Fibroblast of skin of scalp (primary cell): ENCODE measurements around the gene HBQ1.
A peak's percentile ranks its signal among the peaks of the same experiment; 100 is the strongest.
"Not testable (repeated sequence)": the region's sequence is repeated elsewhere in the genome, so short reads cannot be mapped to it uniquely, and the experiment has no call there.

Source experiments
- DNase-seq: peaks from one replicate; pipeline ENCODE4 v3.0.0-alpha.2; 2013

Gene HBQ1

DNA sequence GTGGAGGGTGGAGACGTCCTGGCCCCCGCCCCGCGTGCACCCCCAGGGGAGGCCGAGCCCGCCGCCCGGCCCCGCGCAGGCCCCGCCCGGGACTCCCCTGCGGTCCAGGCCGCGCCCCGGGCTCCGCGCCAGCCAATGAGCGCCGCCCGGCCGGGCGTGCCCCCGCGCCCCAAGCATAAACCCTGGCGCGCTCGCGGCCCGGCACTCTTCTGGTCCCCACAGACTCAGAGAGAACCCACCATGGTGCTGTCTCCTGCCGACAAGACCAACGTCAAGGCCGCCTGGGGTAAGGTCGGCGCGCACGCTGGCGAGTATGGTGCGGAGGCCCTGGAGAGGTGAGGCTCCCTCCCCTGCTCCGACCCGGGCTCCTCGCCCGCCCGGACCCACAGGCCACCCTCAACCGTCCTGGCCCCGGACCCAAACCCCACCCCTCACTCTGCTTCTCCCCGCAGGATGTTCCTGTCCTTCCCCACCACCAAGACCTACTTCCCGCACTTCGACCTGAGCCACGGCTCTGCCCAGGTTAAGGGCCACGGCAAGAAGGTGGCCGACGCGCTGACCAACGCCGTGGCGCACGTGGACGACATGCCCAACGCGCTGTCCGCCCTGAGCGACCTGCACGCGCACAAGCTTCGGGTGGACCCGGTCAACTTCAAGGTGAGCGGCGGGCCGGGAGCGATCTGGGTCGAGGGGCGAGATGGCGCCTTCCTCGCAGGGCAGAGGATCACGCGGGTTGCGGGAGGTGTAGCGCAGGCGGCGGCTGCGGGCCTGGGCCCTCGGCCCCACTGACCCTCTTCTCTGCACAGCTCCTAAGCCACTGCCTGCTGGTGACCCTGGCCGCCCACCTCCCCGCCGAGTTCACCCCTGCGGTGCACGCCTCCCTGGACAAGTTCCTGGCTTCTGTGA, 3.5 kb upstream of the HBQ1 start, which contains the start of gene HBA1:
TSS of gene HBA1 (plus strand) at position 204 of the 906 bp plus-strand sequence. CDS start at position 241, 37 bp downstream.
- not testable (repeated sequence) for DNase-seq

DNA sequence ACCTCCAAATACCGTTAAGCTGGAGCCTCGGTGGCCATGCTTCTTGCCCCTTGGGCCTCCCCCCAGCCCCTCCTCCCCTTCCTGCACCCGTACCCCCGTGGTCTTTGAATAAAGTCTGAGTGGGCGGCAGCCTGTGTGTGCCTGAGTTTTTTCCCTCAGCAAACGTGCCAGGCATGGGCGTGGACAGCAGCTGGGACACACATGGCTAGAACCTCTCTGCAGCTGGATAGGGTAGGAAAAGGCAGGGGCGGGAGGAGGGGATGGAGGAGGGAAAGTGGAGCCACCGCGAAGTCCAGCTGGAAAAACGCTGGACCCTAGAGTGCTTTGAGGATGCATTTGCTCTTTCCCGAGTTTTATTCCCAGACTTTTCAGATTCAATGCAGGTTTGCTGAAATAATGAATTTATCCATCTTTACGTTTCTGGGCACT, 2.9 kb upstream of the HBQ1 start:
- DNase-seq, result no peak

DNA sequence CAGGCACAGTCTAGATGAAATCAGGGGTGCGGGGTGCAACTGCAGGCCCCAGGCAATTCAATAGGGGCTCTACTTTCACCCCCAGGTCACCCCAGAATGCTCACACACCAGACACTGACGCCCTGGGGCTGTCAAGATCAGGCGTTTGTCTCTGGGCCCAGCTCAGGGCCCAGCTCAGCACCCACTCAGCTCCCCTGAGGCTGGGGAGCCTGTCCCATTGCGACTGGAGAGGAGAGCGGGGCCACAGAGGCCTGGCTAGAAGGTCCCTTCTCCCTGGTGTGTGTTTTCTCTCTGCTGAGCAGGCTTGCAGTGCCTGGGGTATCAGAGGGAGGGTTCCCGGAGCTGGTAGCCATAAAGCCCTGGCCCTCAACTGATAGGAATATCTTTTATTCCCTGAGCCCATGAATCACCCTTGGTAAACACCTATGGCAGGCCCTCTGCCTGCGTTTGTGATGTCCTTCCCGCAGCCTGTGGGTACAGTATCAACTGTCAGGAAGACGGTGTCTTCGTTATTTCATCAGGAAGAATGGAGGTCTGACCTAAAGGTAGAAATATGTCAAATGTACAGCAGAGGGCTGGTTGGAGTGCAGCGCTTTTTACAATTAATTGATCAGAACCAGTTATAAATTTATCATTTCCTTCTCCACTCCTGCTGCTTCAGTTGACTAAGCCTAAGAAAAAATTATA, 2.1 kb upstream of the HBQ1 start:
- DNase-seq, result no peak

DNA sequence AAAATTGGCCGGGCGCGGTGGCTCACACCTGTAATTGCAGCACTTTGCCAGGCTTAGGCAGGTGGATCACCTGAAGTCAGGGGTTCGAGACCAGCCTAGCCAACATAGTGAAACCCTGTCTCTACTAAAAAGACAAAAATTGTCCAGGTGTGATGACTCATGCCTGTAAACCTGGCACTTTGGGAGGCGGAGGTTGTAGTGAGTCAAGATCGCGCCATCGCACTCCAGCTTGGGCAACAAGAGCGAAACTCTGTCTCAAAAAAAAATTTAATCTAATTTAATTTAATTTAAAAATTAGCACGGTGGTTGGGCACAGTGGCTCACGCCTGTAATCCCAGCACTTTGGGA, 1.6 kb upstream of the HBQ1 start:
- DNase-seq, result no peak

DNA sequence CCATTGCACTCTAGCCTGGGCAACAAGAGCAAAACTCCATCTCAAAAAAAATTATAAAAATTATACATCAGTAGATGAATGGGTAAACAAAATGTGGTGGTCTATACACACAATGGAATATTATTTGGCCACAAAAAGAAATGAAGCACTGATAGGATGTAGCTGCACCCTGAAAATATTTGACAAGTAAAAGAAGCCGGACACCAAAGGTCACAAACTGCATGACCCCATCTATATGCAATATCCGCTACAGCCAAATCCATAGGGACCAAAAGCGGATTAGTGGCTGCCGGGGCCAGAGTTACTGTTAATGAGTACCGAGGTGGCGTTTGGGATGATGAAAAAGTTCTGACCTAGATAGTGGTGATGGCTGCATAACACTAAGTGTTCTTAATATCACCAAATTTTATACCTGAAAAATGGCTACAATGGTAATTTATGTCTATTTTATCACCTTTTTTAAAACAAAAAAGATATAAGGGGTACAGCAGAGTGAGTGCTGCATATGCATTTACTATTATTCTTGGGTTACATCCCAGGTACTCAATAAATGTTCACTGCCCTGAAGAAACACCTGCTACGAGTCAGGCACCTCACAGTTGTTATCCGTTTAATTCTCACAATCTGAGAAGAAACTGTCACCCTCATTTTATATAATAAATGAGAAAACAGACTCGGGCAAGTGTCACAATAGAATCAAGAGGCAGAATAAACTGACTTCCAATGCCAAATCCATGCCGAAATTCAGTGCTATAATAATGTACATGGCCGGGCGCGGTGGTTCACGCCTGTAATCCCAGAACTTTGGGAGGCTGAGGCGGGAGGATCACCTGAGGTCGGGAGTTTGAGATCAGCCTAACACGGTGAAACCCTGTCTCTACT, 807 bp upstream of the HBQ1 start:
- no peak for DNase-seq

DNA sequence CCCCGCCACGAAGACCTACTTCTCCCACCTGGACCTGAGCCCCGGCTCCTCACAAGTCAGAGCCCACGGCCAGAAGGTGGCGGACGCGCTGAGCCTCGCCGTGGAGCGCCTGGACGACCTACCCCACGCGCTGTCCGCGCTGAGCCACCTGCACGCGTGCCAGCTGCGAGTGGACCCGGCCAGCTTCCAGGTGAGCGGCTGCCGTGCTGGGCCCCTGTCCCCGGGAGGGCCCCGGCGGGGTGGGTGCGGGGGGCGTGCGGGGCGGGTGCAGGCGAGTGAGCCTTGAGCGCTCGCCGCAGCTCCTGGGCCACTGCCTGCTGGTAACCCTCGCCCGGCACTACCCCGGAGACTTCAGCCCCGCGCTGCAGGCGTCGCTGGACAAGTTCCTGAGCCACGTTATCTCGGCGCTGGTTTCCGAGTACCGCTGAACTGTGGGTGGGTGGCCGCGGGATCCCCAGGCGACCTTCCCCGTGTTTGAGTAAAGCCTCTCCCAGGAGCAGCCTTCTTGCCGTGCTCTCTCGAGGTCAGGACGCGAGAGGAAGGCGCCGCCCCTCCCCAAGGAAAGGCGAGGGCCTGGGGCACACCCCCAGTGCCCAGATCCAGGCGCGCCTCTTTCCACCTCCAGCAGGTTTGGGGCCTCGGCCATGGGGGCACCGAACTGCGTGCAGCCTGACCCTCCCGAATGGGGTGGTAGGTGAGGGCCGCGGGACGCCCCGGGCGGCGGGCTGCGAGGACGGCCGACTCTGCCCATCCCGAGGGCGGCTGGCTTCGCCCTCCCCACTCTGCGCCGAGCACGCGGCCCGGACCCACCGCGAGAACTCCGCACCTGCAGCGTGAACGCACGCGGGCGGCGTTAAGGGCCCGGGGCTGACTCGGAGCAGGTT, 664 bp downstream of the HBQ1 start:
- peak; percentile 57 for DNase-seq

DNA sequence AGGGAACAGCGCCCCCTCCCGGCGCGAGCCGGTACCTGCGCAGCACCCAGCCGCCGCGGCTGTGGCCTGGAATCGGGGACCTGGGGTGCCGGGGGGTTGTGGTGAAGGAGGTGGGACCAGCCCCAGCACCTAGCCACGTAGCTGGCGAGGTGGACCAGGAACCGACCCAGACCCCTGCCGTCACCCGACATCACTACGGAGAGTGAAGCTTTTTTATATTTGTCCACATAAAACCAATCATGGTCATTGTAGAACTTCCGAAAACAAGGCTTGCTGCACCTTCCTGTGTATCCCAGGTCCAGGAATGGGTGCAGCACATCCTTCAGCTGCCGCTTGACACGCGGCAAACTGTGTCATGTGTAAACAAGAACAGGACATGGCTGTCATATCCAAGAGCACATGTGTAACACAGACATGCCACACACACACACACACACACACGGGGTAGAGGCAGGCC, 1.3 kb downstream of the HBQ1 start:
- peak; percentile 5 for DNase-seq

DNA sequence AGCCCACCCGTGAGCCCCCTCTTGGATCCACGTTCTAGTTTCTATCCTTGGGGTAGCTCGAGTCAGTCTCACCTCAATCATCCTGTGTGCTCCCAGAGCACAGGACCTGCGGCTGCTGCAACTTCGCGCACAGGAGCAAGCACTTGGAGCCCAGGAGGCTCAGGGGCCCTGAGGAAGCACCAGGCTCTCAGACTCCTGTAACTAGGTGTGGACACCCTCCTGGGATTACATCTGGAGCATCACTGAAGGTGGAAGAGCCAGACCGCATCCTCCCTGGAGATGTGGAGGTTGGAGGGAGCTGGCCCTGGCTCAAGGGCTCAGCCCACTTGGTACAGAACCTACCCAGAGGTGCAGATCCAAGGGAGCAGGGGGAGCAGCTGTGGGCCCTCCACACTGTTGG, 2.7 kb downstream of the HBQ1 start:
- no peak for DNase-seq

DNA sequence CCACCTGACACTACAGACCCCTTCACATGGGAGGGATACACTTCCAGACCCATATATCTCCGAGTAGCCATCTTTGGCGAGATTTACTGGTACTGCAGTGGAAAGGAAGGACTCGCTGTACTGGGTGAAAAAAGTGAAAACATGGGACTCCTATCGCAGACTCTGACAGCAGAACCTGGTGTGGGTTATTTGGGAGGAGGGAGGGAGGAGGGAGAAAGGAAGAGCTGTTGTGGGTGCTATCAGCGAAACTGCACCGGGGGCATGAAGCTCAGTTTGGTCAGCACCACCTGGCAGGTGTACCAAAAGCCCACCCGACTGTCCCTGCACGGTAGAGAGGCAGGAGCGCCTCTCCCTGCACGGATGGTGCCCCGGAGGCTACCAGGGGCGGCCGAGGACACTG, 5.0 kb downstream of the HBQ1 start:
- DNase-seq, result no peak

DNA sequence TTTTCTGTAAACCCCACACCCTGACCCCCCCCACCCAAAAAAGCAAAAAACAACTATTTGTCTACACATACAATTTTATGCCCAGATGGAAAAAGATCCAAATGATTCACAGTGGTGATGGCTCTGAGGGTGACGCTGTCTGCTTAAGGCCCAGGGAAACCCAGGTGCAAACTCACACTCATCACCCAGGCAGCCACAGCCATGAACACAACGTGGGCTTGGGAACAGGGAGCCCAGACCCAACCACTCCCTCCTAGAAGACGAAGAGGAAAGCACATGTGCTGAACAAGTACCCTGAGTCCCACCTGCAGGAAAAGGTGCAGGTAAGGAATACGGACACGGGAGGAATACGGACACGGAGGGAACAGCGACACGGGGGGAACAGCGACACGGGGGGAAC, 5.4 kb downstream of the HBQ1 start:
- DNase-seq, result no peak

DNA sequence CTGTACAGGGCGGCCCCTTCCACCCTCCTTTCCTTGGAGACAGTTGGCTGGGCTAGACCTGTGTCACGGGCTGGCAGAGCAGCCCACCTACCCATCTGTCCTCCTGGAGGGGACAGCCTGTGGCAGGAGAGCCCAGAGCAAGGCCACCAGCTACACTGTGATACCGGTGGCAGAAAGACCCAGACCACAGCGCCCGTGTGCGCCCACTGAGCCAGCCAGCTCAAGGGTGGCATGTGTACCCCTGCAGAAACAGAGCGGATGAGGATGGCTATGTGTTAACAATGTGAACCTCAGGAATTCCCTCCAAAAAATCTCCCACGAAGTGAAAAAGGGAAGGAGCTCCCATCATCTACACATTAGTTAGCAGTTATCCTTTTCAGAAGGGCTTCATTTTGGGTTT, 7.1 kb downstream of the HBQ1 start:
- DNase-seq, result no peak

DNA sequence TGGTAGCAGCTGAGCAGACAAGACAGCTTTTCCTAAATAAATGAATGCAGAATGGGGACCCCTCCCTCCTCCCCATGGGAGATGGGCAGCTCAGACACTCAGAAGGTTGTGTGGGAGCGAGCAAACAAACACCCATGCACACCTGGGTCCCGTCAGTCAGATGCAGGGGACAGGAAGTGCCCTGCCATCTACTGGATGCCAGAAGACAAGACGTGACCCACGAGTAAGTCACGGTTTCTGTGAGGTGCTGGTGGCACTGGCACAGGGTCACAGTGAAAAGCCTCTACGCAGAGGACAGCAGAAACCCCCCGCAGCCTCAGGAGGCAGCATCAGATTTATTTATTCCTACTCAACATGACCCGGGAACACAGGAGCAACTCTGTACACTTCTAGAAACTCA, 8.4 kb downstream of the HBQ1 start:
- no peak for DNase-seq

DNA sequence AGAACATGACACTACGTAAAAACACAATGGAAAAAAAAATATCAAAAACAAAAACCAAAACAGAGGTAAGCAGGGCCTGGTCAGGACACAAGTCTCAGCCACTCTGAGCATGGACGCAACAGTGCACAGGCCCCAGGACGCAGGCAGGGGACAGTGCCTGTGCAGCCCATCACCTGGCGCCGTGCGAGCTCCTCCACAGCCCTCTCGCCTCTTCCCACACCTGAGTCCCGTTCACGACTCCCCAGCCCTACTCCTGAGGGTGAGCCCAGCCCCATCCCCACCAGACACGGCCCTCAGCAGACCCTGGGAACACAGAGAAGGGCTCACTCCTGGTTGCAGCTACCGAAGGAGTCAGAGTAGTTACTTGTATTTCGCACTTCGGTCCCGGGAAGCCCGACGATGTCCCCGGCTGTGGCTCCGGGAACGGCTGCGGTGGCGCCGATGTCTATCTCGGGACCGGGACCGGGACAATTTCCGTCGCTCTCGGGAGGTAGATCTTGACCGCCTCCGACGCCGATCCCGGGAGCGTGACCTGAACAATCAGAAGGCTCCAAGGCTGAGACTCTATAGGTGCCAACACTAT, 9.4 kb downstream of the HBQ1 start:
- DNase-seq, result no peak

DNA sequence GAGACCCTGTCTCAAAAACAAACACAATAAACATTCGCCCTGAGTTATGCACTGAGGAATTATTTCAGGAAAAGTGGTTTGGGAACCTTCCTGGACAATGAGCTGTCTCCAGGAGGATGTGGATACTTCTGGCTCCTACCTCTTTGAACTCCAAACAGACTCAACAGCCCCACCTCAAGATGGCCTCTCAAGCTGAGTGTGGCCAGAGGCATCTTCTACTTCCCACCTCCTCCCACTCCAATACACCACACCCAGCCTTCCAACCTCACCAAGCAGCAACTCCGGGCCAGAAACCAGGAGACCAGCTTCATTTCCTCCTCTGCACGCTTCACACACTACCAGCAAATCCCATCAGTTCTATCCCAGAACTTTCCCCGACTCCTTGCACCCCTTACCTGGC, 11.6 kb downstream of the HBQ1 start:
- no peak for DNase-seq

DNA sequence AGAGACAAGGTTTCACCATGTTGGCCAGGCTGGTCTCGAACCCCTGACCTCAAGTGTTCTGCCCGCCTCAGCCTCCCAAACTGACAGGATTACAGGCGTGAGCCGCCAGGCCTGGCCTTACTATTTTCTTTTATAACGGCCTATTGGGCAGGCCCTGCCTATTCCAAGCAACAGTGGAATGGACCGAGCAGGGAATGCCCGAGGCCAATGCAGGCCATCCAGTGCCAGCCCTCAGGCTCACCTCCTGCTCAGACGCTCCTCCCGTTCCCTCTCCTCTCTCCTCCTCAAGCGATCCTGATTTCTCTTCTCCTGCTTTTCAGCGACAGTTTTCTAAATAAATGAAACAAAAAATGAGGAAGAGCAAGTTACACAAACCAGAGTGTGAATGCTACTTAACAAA, 12.4 kb downstream of the HBQ1 start:
- no peak for DNase-seq

DNA sequence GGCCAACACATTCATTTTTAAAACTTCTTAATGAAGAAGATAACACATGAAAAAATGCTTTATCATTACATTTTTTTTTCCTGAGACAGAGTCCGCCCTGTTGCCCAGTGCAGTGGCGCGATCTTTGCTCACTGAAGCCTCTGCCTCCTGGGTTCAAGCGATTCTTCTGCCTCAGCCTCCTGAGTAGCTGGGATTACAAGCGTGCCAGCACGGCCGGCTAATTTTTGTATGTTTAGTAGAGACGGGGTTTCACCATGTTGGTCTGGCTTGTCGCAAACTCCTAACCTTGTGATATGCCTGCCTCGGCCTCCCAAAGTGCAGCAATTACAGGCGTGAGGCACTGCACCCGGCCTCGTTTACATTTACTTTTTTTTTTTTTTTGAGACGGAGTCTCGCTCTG, 13.2 kb downstream of the HBQ1 start:
- DNase-seq, result no peak

DNA sequence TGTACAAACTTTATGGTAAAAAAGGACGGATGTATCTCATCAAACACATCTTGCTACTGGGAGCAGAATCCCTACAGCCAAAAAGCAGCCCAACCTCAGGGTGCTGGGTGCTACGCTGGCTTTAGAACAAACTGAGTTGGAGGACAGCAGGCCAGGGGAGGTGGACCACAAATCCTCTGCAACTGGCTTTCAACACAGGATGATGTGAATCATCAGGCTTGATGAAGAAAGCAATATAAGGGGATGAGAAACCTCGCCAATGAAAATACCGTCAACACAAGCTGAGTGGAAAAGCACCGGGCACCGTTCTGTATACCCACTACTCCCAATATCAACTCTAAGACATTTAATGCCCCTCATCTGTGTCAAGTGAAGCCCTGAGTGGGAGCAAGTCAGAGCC, 14.3 kb downstream of the HBQ1 start:
- no peak for DNase-seq

DNA sequence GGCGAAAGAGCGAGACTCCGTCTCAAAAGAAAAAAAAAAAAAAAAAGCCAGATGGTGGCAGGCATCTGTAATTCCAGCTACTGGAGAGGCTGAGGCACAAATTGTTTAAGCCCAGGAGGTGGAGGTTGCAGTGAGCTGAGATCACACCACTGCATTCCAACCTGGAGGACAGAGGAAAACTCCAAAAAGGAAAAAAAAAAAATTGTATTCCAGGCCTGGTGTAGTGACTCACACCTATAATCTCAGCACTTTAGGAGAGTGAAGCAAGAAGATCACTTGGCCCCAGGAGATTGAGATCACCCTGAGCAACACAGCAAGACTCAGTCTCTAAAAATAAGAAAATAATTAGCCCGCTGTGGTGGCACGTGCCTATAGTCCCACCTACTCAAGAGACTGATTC, 20.1 kb downstream of the HBQ1 start:
- DNase-seq, result peak; percentile 27

DNA sequence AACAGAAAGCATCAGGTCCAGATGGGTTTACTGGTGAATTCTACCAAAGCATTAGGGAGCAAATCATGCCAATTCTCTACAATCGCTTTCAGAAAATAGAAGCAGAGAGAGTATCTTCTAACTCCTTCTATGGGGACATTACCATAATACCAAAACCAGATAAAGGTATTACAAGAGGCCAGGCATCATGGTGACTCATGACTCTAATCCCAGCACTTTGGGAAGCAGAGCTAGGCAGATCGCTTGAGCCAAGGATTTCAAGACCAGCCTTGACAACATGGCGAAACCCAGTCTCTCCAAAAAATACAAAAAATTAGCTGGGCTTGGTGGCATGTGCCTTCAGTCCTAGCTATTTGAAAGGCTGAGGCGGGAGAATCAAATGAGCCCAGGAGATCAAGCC, 23.0 kb downstream of the HBQ1 start:
- DNase-seq, result no peak

DNA sequence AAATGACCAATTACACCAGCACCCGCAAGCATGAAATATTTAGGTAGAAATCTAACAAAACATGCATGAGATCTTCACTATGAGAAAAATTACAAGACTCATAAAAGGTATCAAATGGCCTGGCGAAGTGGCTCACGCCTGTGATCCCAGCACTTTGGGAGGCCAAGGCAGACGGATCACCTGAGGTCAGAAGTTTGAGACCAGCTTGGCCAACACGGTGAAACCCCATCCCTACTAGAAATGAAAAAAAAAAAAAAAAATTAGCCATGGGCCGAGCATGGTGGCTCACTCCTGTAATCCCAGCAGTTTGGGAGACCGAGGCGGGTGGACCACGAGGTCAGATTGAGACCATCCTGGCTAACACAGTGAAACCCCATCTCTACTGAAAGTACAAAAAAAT, 23.8 kb downstream of the HBQ1 start:
- DNase-seq, result not testable (repeated sequence)

DNA sequence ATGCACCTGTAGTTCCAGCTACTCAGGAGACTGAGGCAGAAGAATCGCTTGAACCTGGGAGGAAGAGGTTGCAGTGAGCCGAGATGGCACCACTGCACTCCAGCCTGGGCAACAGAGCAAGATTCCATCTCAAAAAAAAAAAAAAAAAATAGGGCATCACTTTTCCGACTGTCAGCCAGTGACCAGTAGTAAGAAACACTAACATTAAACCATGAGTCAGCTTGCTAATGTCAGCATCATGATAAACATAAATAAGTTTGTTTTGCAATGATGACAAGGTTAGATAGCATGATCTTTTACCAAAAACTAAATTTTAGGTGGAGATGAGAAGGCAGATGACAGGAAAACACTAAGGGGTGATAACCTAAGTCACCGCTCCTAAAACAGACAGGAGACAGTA, 29.1 kb downstream of the HBQ1 start:
- DNase-seq, result not testable (repeated sequence)
